Epithelial cell of esophagus (primary cell): ENCODE results near the gene CYB5A.
"Not testable (repeated sequence)": the region's sequence is repeated elsewhere in the genome, so short reads cannot be mapped to it uniquely, and the experiment has no call there.

Experiments
- DNase-seq: peaks from one replicate; pipeline ENCODE4 v3.0.0; 2010; ENCODE audit warnings: low read depth
- H3K4me3 ChIP-seq: 2 replicates; pipeline ENCODE4 v1.5.1; 2011; ENCODE audit warnings: mild to moderate bottlenecking, low read length, control low read depth
- CTCF ChIP-seq: IDR thresholded peaks from 2 replicates; pipeline ENCODE4 v1.5.1; 2011; ENCODE audit warnings: low read depth, mild to moderate bottlenecking, low read length, control low read depth, inconsistent platforms; ENCODE audit not compliant: insufficient read depth; ENCODE audit errors: missing control alignments

The CYB5A gene

DNA sequence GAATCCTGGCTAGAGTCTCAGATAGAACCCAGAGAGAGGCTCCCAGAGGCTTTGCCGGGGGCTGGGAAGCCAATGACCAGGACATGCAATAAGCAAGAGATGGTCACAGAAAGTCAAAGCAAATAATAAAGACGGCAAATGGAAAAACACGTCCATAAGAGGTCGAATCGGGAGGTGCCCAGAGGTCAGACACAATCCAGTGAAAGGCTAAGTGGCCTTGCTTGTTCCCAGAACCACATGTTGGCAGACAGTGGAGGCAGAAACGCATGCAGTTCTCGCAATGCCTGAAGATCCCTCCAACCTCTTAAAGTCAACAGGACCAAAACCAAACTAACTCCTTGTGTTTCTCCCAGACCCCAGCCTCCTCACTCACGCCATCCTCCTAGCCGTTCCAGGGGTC lies 3.0 kb downstream of the CYB5A start:
- DNase-seq, result no peak
- no peak for TF ChIP-seq CTCF
- H3K4me3 ChIP-seq, result no peak overlapping the region

DNA sequence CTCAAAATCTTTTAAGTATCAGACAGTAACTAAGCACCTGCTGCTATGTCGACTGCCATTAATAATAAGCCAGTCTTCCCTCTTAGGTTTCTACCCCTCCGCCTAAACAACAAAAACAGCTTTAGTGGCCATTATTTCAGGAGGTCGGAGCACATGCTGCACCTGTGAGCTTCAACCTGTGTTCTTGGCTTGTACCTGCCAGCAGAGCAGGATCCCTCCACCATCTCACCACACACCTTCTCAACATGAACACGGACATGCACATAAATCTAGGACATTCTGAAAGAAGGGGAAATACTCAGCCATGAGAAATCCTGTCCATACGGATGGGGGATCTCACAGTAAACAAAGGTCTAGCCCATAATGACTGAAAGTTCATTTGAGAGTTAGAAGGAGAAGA lies 3.7 kb downstream of the CYB5A start:
- no peak overlapping the region for H3K4me3 ChIP-seq
- TF ChIP-seq CTCF, result no peak
- DNase-seq, result no peak

DNA sequence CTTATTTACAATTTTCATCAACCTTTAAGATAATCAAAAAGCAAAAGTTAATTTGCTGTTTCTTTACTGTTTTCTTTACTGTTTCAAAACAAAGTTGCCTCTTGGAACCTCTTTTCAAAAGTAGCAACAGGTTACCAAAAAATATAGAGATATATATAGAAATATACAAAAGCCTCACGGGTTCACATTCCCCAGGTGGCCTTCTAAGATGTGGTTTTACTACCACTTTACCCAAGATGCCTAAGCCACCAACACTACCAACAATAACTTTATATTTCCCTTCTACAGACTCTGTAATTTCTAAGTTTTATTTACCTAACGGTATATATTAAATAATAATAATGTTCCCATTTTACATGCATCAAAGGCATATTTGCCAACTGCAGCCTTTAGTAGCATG lies 4.9 kb downstream of the CYB5A start:
- DNase-seq, result no peak
- no peak for TF ChIP-seq CTCF

GRCh38 chr18:74286106-74286855 lies 5.5 kb downstream of the CYB5A start:
- no peak for TF ChIP-seq CTCF

More for the DNA sequence above, 4.9 kb downstream of the CYB5A start:
- H3K4me3 ChIP-seq, result no peak overlapping the region

DNA sequence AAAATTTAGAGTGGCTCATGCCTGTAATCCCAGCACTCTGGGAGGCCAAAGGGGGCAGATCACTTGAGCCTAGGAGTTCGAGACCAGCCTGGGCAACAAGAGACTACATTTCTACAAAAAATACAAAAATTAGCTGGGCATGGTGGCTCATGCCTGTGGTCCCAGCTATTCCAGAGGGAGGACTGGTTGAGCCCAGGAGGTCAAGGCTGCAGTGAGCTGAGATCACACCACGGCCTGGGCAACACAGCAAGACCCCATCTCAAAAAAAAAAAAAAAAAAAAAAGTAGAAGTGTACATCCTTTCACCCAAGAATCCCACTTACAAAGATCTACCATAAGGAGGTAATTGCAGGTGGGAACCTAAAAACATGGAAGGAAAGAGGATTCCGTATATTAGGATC lies 6.2 kb downstream of the CYB5A start:
- not testable (repeated sequence) for DNase-seq, H3K4me3 ChIP-seq

More at GRCh38 chr18:74286106-74286855, 5.5 kb downstream of the CYB5A start:
- no peak for DNase-seq
- no peak overlapping the region for H3K4me3 ChIP-seq

GRCh38 chr18:74284980-74285355 lies 6.8 kb downstream of the CYB5A start:
- H3K4me3 ChIP-seq, result no peak overlapping the region
- TF ChIP-seq CTCF, result no peak
- DNase-seq, result no peak

- H3K4me3 ChIP-seq, result no peak overlapping the region
- TF ChIP-seq CTCF, result no peak
Observed at GRCh38 chr18:74284191-74284979, 7.4 kb downstream of the CYB5A start.

More at GRCh38 chr18:74284191-74284979, 7.4 kb downstream of the CYB5A start:
- DNase-seq, result no peak
